LoVo (cell line): ENCODE measurements around the gene LGR5.

Experiments
- DNase-seq: peaks from one replicate; pipeline ENCODE4 v3.0.0-alpha.2; 2016; ENCODE audit warnings: low spot score

The LGR5 gene

DNA sequence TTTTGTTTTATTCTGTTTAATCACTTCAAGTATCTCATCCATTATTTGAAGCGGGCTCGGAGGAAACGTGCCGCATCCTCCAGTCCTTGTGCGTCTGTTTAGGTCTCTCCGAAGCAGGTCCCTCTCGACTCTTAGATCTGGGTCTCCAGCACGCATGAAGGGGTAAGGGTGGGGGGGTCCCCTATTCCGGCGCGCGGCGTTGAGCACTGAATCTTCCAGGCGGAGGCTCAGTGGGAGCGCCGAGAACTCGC lies 311 bp upstream of the LGR5 start:
- no peak for DNase-seq

DNA sequence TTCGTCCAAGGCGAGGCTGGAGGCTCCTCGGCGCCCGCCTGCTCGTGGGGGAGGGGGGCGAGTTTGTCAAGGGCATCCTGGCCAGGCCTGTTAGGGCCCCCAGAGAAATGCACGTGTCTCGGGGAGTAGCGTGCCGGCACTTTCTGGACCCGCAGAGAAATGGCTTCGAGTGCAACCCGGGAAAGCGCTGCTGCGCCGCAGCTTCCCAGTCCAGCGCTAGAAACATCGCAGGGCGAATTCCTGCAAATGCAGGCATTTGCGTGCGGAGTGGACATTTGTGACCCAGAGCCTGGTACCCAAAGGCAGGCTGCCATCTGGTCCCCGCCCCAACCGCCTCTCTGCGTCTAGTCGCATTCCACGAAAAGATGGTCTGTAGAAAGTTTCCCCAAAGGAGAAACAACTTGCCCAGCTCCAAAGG lies 756 bp downstream of the LGR5 start:
- peak; percentile 67 for DNase-seq

DNA sequence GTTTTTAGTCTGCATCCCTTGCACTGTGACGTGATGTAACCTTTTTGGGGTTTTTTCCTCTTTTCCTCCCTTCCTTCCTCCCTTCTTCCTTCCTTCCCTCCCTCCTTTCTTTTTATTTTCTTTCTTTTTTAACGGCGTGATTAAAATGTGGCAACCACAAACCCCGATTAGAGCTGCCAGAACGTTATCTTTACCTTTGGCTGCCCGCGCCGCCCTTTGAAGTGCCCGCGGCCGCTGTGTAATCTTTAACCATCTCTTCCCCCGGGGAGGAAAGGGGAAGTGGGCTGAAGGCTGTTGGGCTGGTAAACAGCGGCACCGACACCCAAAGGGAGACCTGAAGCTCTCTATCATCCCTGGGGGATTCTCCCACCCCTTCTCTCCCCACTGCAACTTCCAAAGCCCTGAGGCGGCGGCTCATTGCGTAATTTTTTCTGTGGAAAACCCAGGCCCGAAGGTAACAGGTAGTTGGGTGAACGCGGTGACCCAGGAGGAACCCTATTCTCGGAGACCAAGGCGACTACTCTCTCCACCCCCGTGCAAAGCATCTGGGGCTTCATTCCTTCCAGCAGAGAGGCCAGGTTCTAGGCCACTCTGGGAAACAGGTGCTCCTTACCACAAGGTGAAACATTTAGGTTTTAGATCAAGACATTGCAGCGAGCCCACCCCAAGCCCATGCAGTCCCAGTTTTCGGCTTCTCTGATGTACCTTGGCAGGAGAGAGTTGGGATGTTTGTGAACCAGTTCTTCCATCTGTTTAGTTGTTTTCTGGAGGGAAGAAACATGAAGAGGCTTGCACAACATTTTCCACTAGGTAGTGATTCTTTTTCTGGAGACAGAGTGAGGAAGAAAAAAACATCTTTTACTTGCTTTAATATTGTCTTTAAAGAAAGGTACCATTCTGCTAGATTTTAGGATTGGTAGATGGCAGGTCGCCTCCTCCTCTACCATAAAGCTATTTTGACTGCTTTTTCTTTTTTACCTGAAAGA lies 1.5 kb downstream of the LGR5 start:
- peak; percentile 91 for DNase-seq

- DNase-seq, result no peak
Measured at GRCh38 chr12:71441836-71442566, 2.4 kb downstream of the LGR5 start.

- DNase-seq, result no peak
Measured at GRCh38 chr12:71442567-71442931, 3.0 kb downstream of the LGR5 start.

GRCh38 chr12:71445071-71445470 lies 5.5 kb downstream of the LGR5 start:
- DNase-seq, result no peak

DNA sequence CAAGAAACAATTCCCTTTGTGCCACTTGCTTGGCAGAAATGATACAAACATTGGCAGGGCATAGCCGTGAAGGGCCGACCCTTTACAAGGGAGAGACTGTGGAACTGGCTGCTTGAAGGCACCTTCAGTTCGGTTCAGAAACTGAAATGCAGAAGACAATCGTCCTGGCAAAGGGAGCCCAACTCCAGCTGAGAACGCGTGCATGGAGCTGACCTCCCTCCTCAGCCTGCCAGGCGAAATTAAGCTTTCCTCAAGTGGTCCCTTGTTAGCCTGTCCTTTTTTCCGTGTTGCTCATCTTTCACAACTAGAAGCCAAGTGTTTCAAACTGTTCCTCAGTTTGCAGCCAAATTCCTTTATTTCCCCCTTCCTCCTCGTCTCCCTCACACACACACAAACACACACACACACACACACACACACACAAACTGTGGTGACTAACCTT lies 8.1 kb downstream of the LGR5 start:
- no peak for DNase-seq

- no peak for DNase-seq
Measured at GRCh38 chr12:71448150-71448581, 8.6 kb downstream of the LGR5 start.

- no peak for DNase-seq
Measured at GRCh38 chr12:71449373-71450070, 9.9 kb downstream of the LGR5 start.

DNA sequence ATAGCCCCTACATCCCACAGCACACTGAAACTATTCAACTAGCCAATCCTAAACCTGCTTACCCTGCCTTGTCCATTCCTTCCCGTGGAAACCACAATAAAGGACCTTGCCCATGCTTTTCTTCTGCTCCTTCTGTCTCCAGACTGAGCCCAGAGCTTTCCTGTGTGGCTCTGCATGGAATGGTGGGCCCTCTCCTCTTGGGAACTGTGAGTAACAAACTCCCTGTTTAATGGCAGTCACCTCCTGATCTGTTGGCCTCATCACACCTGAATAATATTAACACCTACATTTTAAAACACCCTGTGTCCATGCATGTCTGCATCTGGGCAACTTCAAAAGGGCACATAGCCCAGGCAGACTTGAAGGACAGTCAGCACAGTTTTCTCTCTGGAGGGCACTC lies 12.4 kb downstream of the LGR5 start:
- no peak for DNase-seq

GRCh38 chr12:71455028-71455737 lies 15.6 kb downstream of the LGR5 start:
- no peak for DNase-seq

DNA sequence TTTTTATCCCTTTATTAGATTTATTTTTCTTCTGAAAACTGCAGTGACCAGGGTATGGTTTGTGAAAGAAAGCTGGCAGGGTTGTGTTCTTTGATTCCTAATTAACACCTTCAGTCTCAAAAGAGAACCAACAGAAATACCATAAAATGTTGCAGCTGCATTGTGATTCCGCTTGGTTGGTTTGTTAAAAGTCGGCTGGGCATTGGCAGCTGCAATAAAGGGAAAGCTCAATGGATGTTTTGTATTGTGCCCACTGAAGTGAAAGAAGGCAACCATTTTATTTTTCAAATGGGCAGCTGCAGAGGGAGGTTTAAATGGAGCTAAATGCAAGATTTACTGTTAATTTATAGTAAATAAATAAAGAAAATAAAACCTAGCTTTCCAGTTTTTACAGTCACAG lies 16.7 kb downstream of the LGR5 start:
- DNase-seq, result no peak

DNA sequence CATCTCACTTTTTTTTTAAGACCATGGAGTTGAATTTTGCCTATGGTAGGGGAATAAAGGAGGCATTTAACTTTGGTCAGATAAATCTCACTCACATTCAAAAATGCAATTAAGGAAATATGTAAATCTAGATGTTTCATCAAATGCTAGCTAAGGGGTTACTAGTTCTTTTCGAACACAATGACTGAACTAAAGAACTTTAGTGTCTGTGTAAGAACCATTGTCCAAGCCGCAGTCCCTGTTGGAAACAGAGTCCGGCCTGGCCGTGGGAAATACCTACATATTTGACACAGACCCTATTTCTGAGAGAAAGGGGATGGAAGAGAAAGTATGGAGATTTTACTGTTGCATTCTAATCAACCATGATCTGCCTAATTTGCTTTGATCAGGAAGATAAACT lies 17.4 kb downstream of the LGR5 start:
- DNase-seq, result no peak

- DNase-seq, result no peak
Measured at GRCh38 chr12:71460318-71460717, 20.7 kb downstream of the LGR5 start.

DNA sequence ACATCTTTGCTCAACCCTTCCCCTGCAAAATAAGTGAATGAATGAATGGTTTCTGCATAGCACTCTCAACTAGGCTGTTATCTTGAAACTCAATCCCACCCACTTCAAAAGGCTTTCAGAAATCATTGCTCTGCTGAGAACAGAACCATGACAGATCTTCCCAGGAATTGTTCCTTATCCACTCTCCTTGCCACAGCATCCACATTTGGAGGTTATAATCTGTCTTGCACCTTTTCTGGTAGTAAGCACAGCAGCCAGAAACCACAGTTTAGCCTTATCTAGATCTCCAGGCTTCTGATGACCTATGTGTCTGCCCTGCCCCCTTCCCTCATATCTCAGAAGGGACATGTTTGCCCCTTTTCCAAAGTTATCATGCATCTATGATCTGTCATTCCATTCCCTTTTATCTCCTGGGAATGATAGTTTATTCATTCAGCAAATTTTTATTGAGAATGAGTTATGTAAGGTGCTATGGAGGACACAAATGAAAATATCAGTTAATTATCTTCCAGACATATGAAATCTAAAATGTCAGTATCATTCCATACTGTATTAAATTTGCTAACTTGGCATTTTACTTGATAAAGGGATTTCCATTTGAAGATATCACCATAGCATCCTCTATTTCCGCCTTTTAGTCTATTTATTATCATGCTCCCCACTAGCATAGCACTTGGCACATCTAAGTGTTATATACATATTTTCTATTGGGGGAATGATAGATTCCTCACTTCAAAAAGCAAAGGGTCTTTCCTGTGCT lies 21.4 kb downstream of the LGR5 start:
- no peak for DNase-seq

DNA sequence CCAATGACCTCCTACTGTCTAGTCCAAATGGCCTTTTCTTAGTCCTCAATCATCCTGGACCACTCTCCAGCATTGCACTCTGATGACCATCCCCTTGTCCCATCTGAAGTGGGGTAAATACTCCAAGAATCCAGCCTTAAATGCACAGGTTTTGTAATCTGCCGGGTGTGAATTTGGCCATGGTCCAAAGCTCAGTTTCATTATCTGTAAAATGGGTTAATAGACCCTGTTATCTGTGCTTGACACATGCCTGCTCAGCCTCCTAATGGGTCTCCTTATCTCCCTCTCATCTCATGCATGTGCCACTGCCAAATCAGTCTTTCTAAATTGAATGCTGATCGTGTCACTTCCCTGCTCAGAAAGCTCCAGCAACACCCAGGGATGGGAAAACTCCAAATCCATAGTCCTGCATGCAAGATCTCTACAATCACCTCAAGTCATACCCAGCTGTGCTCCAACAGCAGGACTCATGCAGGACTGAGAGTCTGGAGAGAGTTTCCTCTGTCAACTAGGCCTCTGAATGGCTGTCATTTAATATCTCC lies 22.3 kb downstream of the LGR5 start:
- no peak for DNase-seq

DNA sequence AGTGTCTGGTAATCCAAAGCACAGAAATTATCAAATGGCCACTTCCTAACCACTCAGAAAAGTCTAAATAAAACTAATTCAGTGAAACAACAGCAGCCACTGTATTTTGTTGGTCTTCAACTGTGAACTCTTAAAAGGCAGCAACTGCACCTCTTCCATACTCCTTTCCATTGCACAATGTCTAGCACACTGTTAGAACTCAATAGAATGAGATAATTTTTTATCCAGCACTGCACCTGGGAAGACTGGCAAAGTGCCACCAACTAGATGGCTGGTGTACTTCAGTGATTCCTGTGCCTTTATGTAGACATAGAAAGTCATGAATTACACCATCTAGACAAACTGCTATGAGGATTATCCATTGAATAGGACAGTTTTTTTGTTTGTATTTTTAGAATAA lies 26.2 kb downstream of the LGR5 start:
- DNase-seq, result no peak

DNA sequence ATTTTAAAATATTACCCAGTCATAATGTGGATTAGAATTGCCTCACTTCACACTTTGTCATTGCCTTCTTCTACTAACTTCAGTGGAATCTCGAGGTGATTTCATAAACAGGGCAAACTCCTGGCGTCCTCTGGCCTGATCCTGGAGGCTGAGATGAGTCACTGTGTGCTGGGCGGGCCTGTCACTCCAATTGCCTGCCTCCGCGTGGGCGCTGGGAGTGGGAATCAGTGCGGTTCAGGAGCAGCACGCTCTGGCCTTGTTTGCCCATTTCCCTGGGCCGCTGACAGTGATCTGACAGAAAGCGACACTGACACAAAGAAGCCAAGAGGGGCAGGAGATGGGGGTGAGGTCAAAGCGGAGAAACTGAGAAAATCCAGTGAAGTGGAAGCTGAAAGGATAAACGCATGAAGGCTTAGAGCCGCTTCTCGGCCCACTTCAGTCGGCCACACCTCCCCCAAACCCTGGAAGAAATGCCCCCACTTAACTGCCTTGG lies 29.7 kb downstream of the LGR5 start:
- no peak for DNase-seq

GRCh38 chr12:71472441-71472911 lies 32.9 kb downstream of the LGR5 start:
- no peak for DNase-seq

DNA sequence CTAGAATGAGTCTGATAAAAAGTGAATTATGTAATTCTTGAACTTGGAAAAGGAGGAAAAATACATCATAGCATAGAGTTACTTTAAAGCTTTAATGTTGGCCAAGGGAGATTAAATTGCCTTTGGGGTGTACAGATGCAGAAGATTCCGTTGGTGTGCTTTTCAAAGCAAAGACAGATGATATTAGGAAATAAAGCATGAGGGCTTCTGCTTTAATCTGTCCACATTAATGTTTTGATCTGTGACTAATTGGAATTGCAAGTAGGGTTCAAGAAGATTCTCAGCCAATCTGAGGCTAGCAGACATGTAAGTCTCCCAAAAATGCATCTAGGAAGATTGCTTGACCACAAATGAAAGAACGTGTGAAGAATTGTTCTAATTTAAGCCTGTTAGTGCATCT lies 35.2 kb downstream of the LGR5 start:
- no peak for DNase-seq

DNA sequence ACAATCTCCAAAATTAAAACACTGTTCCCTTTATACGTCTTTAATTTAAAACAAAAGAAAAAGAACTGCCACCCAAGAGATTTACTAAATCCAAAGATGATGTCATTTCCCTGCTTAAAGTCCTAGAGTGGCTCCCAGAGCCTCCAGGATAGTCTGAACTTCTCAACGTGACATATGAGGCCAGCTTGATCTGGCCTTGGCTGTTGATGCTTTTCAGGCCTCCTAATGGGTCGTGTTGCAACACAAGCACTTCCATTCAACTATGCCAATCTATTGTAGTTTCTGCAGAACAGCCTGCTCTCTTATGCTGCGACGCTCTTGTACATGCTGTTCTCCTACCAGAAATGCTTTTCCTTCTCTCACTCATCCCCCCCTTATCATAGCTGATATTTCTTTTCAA lies 35.7 kb downstream of the LGR5 start:
- DNase-seq, result no peak
